A549 (cell line): Measurements from ENCODE around the gene LDLRAD4. TPM values are rescaled to one million over a fixed set of nuclear protein-coding genes. Genes with fewer than 3 reads are reported as not detected.
A peak's percentile ranks its signal among the peaks of the same experiment; 100 is the strongest.

ENCODE experiments used
- ATAC-seq, 2 experiments: fragments of 200-7000 bp in 1 of 2; fragments of >200 bp in 1 of 2; cut with Nextera tagmentation in 1 of 2; cut with Tn5 transposase in 1 of 2; 3 replicates each; pipeline versions ENCODE4 v1.8.0 to v1.9.1; 2018 to 2020; ENCODE audit warnings: mild to moderate bottlenecking in 1 of 2, moderate library complexity in 1 of 2
- CTCF ChIA-PET: fragments of 300-600 bp; sonication (Branson Sonifier 250); formaldehyde crosslinking; extraction: SDS; loops from one replicate; lab custom pipeline; 2021; ENCODE audit warnings: antibody characterized with exemption, inconsistent platforms; lab: Yijun Ruan, JAX
- POLR2A ChIA-PET: fragments of 350-600 bp; formaldehyde crosslinking; extraction: SDS; loops from one replicate; lab custom pipeline; 2021; ENCODE audit warnings: antibody characterized with exemption, inconsistent platforms; lab: Yijun Ruan, JAX
- DNase-seq, 2 experiments: peaks; one replicate each; pipeline versions ENCODE4 v3.0.0 to v3.0.0-alpha.2; 2011 to 2016; ENCODE audit warnings: low read depth in 1 of 2, low spot score in 1 of 2
- FAIRE-seq: peaks from 2 replicates; lab custom pipeline; 2011; peaks lifted over from hg19 to GRCh38; lab: Jason Lieb, UNC
- H3K27ac ChIP-seq, 2 experiments: fragments of >200 bp; sonication (Bioruptor Twin); formaldehyde crosslinking; 3 replicates each; pipeline ENCODE4 v1.5.1; 2016 to 2017
- H3K4me1 ChIP-seq: fragments of >200 bp; sonication (Bioruptor Twin); formaldehyde crosslinking; 3 replicates; pipeline ENCODE4 v1.6.1; 2016
- H3K4me2 ChIP-seq: fragments of >200 bp; sonication (Bioruptor Twin); formaldehyde crosslinking; 3 replicates; pipeline ENCODE4 v1.6.1; 2016
- H3K4me3 ChIP-seq: fragments of >200 bp; sonication (Bioruptor Twin); formaldehyde crosslinking; 3 replicates; pipeline ENCODE4 v1.5.1; 2016
- H3K9me3 ChIP-seq: fragments of >200 bp; sonication (Bioruptor Twin); formaldehyde crosslinking; 3 replicates; pipeline ENCODE4 v1.6.1; 2016
- BHLHE40 ChIP-seq: IDR thresholded peaks from 2 replicates; pipeline ENCODE4 v1.6.1; 2012; ENCODE audit warnings: low read depth, low read length, inconsistent platforms
- CEBPB ChIP-seq, 2 experiments: fragments of >200 bp in 1 of 2; sonication (Bioruptor Twin) in 1 of 2; formaldehyde crosslinking in 1 of 2; IDR thresholded peaks; 2 replicates each; pipeline ENCODE4 v1.6.1; 2012 to 2016
- CHD2 ChIP-seq: fragments of 150-350 bp; IDR thresholded peaks from 2 replicates; pipeline ENCODE4 v1.6.1; 2014; ENCODE audit warnings: low read length; ENCODE audit not compliant: partially characterized antibody
- E2F6 ChIP-seq: IDR thresholded peaks from 2 replicates; pipeline ENCODE4 v1.6.1; 2012; ENCODE audit warnings: low read depth, borderline replicate concordance
- EHF ChIP-seq: fragments of 250-450 bp; sonication (Bioruptor Pico); IDR thresholded peaks from 2 replicates; pipeline ENCODE4 v1.5.0; 2020; ENCODE audit warnings: mild to moderate bottlenecking
- EHMT2 ChIP-seq: fragments of 200-600 bp; sonication (generic); IDR thresholded peaks from 2 replicates; pipeline ENCODE4 v1.6.1; 2016; ENCODE audit warnings: antibody characterized with exemption, low read depth, mild to moderate bottlenecking, moderate library complexity
- EP300 ChIP-seq, 2 experiments: fragments of >200 bp; sonication (Bioruptor Twin); formaldehyde crosslinking; IDR thresholded peaks; 2 replicates in 1 of 2; 3 replicates in 1 of 2; pipeline ENCODE4 v1.6.1; 2016 to 2017
- FOSB ChIP-seq: fragments of 250-450 bp; sonication (Bioruptor Pico); IDR thresholded peaks from 2 replicates; pipeline ENCODE4 v1.5.0; 2020; ENCODE audit warnings: mild to moderate bottlenecking, moderate library complexity
- FOSL2 ChIP-seq, 2 experiments: fragments of 450-650 bp in 1 of 2; fragments of >200 bp in 1 of 2; sonication (Bioruptor Twin) in 1 of 2; formaldehyde crosslinking; IDR thresholded peaks; 2 replicates each; pipeline versions ENCODE4 v1.5.0 to v1.6.1; 2016 to 2020; ENCODE audit warnings: mild to moderate bottlenecking in 1 of 2, moderate library complexity in 1 of 2
- FOXS1 ChIP-seq: fragments of 250-450 bp; sonication (Bioruptor Pico); IDR thresholded peaks from 2 replicates; pipeline ENCODE4 v1.5.0; 2020; ENCODE audit warnings: mild to moderate bottlenecking, moderate library complexity
- GATA3 ChIP-seq: IDR thresholded peaks from 2 replicates; pipeline ENCODE4 v1.6.1; 2012; ENCODE audit warnings: borderline replicate concordance
- HEYL ChIP-seq: fragments of 250-450 bp; sonication (Bioruptor Pico); IDR thresholded peaks from 2 replicates; pipeline ENCODE4 v1.8.0; 2021; ENCODE audit warnings: mild to moderate bottlenecking, moderate library complexity
- HOXB13 ChIP-seq: fragments of 250-450 bp; sonication (Bioruptor Pico); IDR thresholded peaks from 2 replicates; pipeline ENCODE4 v1.5.0; 2020; ENCODE audit warnings: low read depth, mild to moderate bottlenecking, moderate library complexity
- HOXB5 ChIP-seq: fragments of 250-450 bp; sonication (Bioruptor Pico); IDR thresholded peaks from 2 replicates; pipeline ENCODE4 v1.5.0; 2020; ENCODE audit warnings: mild to moderate bottlenecking, moderate library complexity
- JUN ChIP-seq, 2 experiments: fragments of >200 bp; sonication (Bioruptor Twin); formaldehyde crosslinking; IDR thresholded peaks; 2 replicates in 1 of 2; 3 replicates in 1 of 2; pipeline ENCODE4 v1.6.1; 2016 to 2017
- JUNB ChIP-seq: fragments of >200 bp; sonication (Bioruptor Twin); formaldehyde crosslinking; IDR thresholded peaks from 2 replicates; pipeline ENCODE4 v1.6.1; 2016
- KDM1A ChIP-seq: fragments of 200-600 bp; sonication (generic); IDR thresholded peaks from 2 replicates; pipeline ENCODE4 v1.6.1; 2016; ENCODE audit warnings: low read depth, mild to moderate bottlenecking
- MYC ChIP-seq: IDR thresholded peaks from 2 replicates; pipeline ENCODE4 v1.6.1; 2012; ENCODE audit warnings: mild to moderate bottlenecking, inconsistent platforms, low read length, improper control_type of control experiment, borderline replicate concordance
- POLR2A ChIP-seq: IDR thresholded peaks from 2 replicates; pipeline ENCODE4 v1.6.1; 2012; ENCODE audit warnings: mild to moderate bottlenecking, low read length
- POLR2AphosphoS2 ChIP-seq: conservative IDR thresholded peaks from 2 replicates; pipeline ENCODE4 v1.6.1; 2012; ENCODE audit warnings: low read length, improper control_type of control experiment, inconsistent platforms
- RAD21 ChIP-seq, 2 experiments: fragments of >200 bp in 1 of 2; sonication (Bioruptor Twin) in 1 of 2; formaldehyde crosslinking in 1 of 2; IDR thresholded peaks in 1 of 2; conservative IDR thresholded peaks in 1 of 2; 2 replicates in 1 of 2; 3 replicates in 1 of 2; pipeline ENCODE4 v1.6.1; 2012 to 2018; ENCODE audit warnings: inconsistent platforms in 1 of 2
- RARB ChIP-seq: fragments of 250-450 bp; sonication (Bioruptor Pico); IDR thresholded peaks from 2 replicates; pipeline ENCODE4 v1.8.0; 2021; ENCODE audit warnings: mild to moderate bottlenecking, moderate library complexity
- RCOR1 ChIP-seq: fragments of 150-350 bp; IDR thresholded peaks from 2 replicates; pipeline ENCODE4 v1.6.1; 2014; ENCODE audit warnings: antibody characterized with exemption, low read length, low read depth
- RNF2 ChIP-seq: fragments of 200-600 bp; sonication (generic); IDR thresholded peaks from 2 replicates; pipeline ENCODE4 v1.6.1; 2016; ENCODE audit warnings: low read depth, mild to moderate bottlenecking, antibody characterized with exemption, moderate library complexity, borderline replicate concordance
- SMC3 ChIP-seq: fragments of >200 bp; sonication (Bioruptor Twin); formaldehyde crosslinking; IDR thresholded peaks from 3 replicates; pipeline ENCODE4 v1.6.1; 2018; ENCODE audit warnings: inconsistent platforms
- TFCP2L1 ChIP-seq: fragments of 250-450 bp; sonication (Bioruptor Pico); IDR thresholded peaks from 2 replicates; pipeline ENCODE4 v1.5.0; 2021; ENCODE audit warnings: mild to moderate bottlenecking
- TP53 ChIP-seq: fragments of 250-450 bp; sonication (Bioruptor Pico); IDR thresholded peaks from 2 replicates; pipeline ENCODE4 v1.5.0; 2021; ENCODE audit warnings: mild to moderate bottlenecking, moderate library complexity
- USF2 ChIP-seq: fragments of 450-650 bp; IDR thresholded peaks from 2 replicates; pipeline ENCODE4 v1.6.1; 2014; ENCODE audit warnings: antibody characterized with exemption
- ZC3H11A ChIP-seq: fragments of 450-650 bp; IDR thresholded peaks from 2 replicates; pipeline ENCODE4 v1.6.1; 2014; ENCODE audit warnings: antibody characterized with exemption, mild to moderate bottlenecking
- ZNF302 ChIP-seq: fragments of 250-450 bp; sonication (Bioruptor Pico); IDR thresholded peaks from 2 replicates; pipeline ENCODE4 v1.9.0; 2021; ENCODE audit warnings: inconsistent platforms, mild to moderate bottlenecking, moderate library complexity
- WGBS: methylation state at CpG from one replicate; pipeline ENCODE4 v1.1.6; 2017; ENCODE audit errors: missing lambda C conversion rate; 5-methylcytosine and 5-hydroxymethylcytosine counted together
- polyA plus RNA-seq, 4 experiments: library from polyadenylated mRNA; depleted of rRNA in 3 of 4; stranded (reverse); fragments of >200 nt; fragmentation: RNase III in 1 of 4; extraction: RNeasy Plus Mini Kit Qiagen cat#74134 plus additional on column Dnase treatment in 1 of 4; gene quantifications; 2 replicates in 3 of 4; 3 replicates in 1 of 4; pipeline ENCODE4 v1.2.3, GENCODE V29; 2011 to 2017

The LDLRAD4 gene
- polyA plus RNA-seq, 2 of the 4 experiments (the other 2 are of a cell fraction), result 5.2 to 7.6 TPM

- H3K4me3 ChIP-seq, result no peak overlapping the region
- FAIRE-seq (no peak), DNase-seq (peak in 1 of 2 experiments; percentile 3), ATAC-seq (no peak)
- no peak for TF ChIP-seq EHMT2
- TF ChIP-seq CHD2, result no peak
- TF ChIP-seq RNF2, result no peak
- TF ChIP-seq ZC3H11A, result no peak
- no peak for TF ChIP-seq FOSL2 (IDR thresholded peaks at IDR 0.05)
- no peak for TF ChIP-seq FOSL2 (CRISPR knock-in tag; IDR thresholded peaks at IDR 0.05)
- no peak for TF ChIP-seq EHF (CRISPR knock-in tag)
- no peak for TF ChIP-seq ZNF302 (CRISPR knock-in tag)
- TF ChIP-seq TFCP2L1 (CRISPR knock-in tag), result no peak
- no peak for TF ChIP-seq EP300 (IDR thresholded peaks at IDR 0.05)
- TF ChIP-seq FOSB (CRISPR knock-in tag), result no peak
- no peak for TF ChIP-seq POLR2A
- no peak for TF ChIP-seq GATA3
- no peak for TF ChIP-seq JUN (IDR thresholded peaks at IDR 0.05)
- no peak for TF ChIP-seq SMC3
- TF ChIP-seq E2F6, result no peak
- no peak for TF ChIP-seq JUNB
- no peak for TF ChIP-seq USF2
- no peak for TF ChIP-seq HOXB13 (CRISPR knock-in tag)
- TF ChIP-seq RCOR1, result no peak
- TF ChIP-seq CEBPB (IDR thresholded peaks at IDR 0.05), result no peak
- no peak overlapping the region for H3K4me2 ChIP-seq
- H3K27ac ChIP-seq, result no peak overlapping the region
- CTCF ChIA-PET, result no interaction called here
- H3K9me3 ChIP-seq, result no peaks in the 10 kb centered on the region
- no peaks in the 10 kb centered on the region for H3K4me1 ChIP-seq
- POLR2A ChIA-PET, result no interaction called here
- WGBS, result 84% methylated on average over 6 of the region's 6 CpGs
Measured at GRCh38 chr18:13175754-13176210, 42.8 kb upstream of the LDLRAD4 start.

- DNase-seq, result no peak
- WGBS, result 82% methylated on average over 13 of the region's 13 CpGs
- H3K9me3 ChIP-seq, result no peaks in the 10 kb centered on the region
- POLR2A ChIA-PET, result no interaction called here
- CTCF ChIA-PET, result no interaction called here
- TF ChIP-seq ZC3H11A (no peak), FOXS1 (CRISPR knock-in tag) (no peak), MYC (no peak), ZNF302 (CRISPR knock-in tag) (no peak), JUN (IDR thresholded peaks at IDR 0.05) (no peak)
- TF ChIP-seq, all 56 proteins: peak for 0
- no peak overlapping the region for H3K4me3 ChIP-seq
- no peak for FAIRE-seq
- no peak overlapping the region for H3K4me2 ChIP-seq
- ATAC-seq, result no peak
- H3K27ac ChIP-seq, result no peak overlapping the region
- no peaks in the 10 kb centered on the region for H3K4me1 ChIP-seq
Measured at GRCh38 chr18:13176847-13177246, 41.7 kb upstream of the LDLRAD4 start.

- Histone ChIP-seq H3K4me2 (no peak overlapping the region), H3K4me1 (no peaks in the 10 kb centered on the region), H3K9me3 (no peaks in the 10 kb centered on the region), H3K27ac (no peak overlapping the region), H3K4me3 (no peak overlapping the region)
- no peak for FAIRE-seq
- DNase-seq, result no peak
- no peak for ATAC-seq
- ChIA-PET CTCF (no interaction called here), POLR2A (no interaction called here)
- 59% methylated on average over 3 of the region's 7 CpGs for WGBS
- TF ChIP-seq CEBPB (IDR thresholded peaks at IDR 0.05) (no peak), HEYL (CRISPR knock-in tag) (no peak), HOXB5 (CRISPR knock-in tag) (no peak), E2F6 (no peak), RAD21 (conservative IDR thresholded peaks at IDR 0.05 in 1 of 2, IDR thresholded peaks at IDR 0.05 in 1 of 2) (no peak), RARB (no peak), KDM1A (no peak), TP53 (CRISPR knock-in tag) (no peak), BHLHE40 (no peak), GATA3 (no peak), POLR2AphosphoS2 (no peak)
- TF ChIP-seq, all 56 proteins: peak for 0
Measured at GRCh38 chr18:13178197-13178596, 40.4 kb upstream of the LDLRAD4 start.
